GM12873 (cell line): ENCODE measurements around the gene UBE2QL1.

Source experiments
- CTCF ChIP-seq: IDR thresholded peaks from 2 replicates; pipeline ENCODE4 v1.5.1; 2012; ENCODE audit warnings: low read depth, mild to moderate bottlenecking, moderate library complexity, low read length, control low read depth; ENCODE audit not compliant: insufficient read depth; ENCODE audit errors: missing control alignments

Gene UBE2QL1

DNA sequence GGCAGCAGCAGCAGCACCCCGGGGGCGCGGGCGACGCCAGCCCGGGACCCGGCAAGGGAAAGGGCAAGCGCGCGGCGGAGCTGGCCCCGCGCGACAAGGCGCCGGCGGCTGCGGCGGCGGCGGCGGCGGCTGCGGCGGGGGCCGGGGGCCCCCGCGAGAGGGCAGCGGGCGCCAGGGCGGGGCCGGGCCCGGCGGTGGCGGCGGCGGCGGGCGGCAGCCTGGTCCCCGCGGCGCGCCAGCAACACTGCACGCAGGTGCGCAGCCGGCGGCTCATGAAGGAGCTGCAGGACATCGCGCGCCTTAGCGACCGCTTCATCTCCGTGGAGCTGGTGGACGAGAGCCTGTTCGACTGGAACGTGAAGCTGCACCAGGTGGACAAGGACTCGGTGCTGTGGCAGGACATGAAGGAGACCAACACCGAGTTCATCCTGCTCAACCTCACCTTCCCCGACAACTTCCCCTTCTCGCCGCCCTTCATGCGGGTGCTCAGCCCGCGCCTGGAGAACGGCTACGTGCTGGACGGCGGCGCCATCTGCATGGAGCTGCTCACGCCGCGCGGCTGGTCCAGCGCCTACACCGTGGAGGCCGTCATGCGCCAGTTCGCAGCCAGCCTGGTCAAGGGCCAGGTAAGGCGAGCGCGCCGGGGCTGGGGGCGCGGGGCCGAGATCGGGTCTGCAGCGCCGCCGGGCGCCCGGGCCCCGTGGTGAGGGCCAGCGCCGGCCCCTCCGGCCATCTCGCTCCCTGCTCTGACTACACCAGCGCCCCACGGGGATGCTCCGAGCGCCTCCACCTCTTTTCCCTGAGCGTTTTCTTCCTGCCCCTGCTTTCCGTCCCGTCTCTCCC, at the start of gene UBE2QL1:
Gene UBE2QL1, plus strand, starts transcription at position 238 of the 843 bp plus-strand sequence. Its CDS starts 35 bp downstream, at position 273.
- no peak for TF ChIP-seq CTCF

- no peak for TF ChIP-seq CTCF
Measured at GRCh38 chr5:6399980-6400910, 48.4 kb upstream of the UBE2QL1 start.

GRCh38 chr5:6401410-6401809, 47.2 kb upstream of the UBE2QL1 start:
- TF ChIP-seq CTCF = no peak

- no peak for TF ChIP-seq CTCF
Measured at GRCh38 chr5:6402939-6403338, 45.7 kb upstream of the UBE2QL1 start.

- no peak for TF ChIP-seq CTCF
Measured at GRCh38 chr5:6403416-6403815, 45.2 kb upstream of the UBE2QL1 start.

- TF ChIP-seq CTCF = no peak
Measured at GRCh38 chr5:6404129-6404528, 44.5 kb upstream of the UBE2QL1 start.

DNA sequence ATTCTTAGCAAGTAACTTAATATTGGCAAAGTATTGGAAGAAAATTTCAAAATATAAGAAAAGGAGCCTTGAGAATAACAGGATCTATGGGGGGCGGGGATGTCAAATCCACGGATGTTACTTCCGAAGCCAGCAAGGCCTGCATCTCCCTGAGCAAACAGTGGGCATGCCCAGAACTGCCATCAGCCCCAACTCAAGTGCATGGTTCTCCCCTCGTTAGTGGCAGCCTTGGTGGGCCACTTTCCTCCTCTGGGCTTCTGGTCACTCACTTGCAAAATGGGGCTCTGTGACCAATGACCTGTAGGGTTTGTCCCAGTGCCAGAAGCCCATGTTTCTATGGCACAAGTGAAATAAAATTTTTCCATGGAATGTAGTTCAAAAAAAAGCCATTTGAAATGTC, 43.1 kb upstream of the UBE2QL1 start:
- TF ChIP-seq CTCF = no peak
